Ovary (tissue), 3 donors: Measurements from ENCODE around the gene RRAS2.

Experiments used
- CTCF ChIP-seq, 3 donors: fragments of 450-650 bp in 2 of 3; fragments of 200-600 bp in 1 of 3; IDR thresholded peaks; one replicate each; pipeline versions ENCODE4 v1.5.1 to v1.8.0; 2016 to 2022; ENCODE audit warnings: antibody characterized with exemption in 3 of 3, mild to moderate bottlenecking in 1 of 3
- POLR2A ChIP-seq: fragments of 450-650 bp; IDR thresholded peaks from one replicate; pipeline ENCODE4 v1.6.1; 2017; ENCODE audit warnings: antibody characterized with exemption, mild to moderate bottlenecking, moderate library complexity
- donor health status: DM: no; HTN: no; CAD: no.

DNA sequence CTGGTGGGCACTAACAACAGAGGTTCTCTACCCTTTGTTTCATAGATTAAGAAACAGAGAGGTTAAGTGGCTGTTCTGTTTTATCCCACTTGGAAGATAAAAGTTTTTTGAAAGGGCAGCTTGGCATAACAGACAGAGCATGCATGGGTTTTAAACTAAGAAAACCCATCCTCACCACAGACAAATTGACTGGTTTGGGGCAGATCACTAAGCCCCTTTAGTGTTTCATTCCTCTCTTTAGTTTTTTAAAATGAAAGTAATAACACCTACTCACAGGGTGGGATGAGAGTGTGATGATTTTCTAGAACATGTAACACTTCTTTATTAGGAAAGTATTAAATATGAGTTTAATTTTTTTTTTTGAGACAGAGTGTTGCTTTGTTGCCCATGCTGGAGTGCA, 12.3 kb upstream of the RRAS2 start:
- TF ChIP-seq CTCF (IDR thresholded peaks at IDR 0.05): no peak
- no peak for TF ChIP-seq POLR2A
